ENCODE measurements around the gene DIP2C. TPM values are rescaled to one million over a fixed set of nuclear protein-coding genes. Genes with fewer than 3 reads are reported as not detected.

The DIP2C gene
- total RNA-seq, 2 donors from 2014 or later, result 13.0 to 13.7 TPM

DNA sequence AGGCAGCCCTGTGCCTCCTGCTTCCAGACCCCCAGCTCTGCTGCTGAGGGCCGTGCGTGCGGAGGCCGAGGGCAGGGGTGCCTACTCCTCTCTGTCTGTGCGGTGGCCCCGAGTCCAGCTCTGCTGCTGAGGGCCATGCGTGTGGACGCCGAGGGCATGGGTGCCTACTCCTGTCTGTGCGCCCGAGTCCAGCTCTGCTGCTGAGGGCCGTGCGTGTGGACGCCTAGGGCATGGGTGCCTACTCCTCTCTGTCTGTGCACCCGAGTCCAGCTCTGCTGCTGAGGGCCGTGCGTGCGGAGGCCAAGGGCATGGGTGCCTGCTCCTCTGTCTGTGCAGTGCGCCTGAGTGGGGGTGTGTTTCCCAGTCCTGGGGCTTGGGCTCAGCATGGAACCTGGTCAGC, 411.5 kb downstream of the DIP2C start:
- Mint-ChIP-seq H3K36me3 (ENCODE audit: low read depth) (peaks cover 27% of the 10 kb centered on the region), H3K9me3 (no peaks in the 10 kb centered on the region), H3K4me3 (no peak overlapping the region), H3K27ac (no peak overlapping the region), H3K4me1 (no peaks in the 10 kb centered on the region), H3K27me3 (ENCODE audit: insufficient read depth) (no peaks in the 10 kb centered on the region)
- TF ChIP-seq, protein P1, sequence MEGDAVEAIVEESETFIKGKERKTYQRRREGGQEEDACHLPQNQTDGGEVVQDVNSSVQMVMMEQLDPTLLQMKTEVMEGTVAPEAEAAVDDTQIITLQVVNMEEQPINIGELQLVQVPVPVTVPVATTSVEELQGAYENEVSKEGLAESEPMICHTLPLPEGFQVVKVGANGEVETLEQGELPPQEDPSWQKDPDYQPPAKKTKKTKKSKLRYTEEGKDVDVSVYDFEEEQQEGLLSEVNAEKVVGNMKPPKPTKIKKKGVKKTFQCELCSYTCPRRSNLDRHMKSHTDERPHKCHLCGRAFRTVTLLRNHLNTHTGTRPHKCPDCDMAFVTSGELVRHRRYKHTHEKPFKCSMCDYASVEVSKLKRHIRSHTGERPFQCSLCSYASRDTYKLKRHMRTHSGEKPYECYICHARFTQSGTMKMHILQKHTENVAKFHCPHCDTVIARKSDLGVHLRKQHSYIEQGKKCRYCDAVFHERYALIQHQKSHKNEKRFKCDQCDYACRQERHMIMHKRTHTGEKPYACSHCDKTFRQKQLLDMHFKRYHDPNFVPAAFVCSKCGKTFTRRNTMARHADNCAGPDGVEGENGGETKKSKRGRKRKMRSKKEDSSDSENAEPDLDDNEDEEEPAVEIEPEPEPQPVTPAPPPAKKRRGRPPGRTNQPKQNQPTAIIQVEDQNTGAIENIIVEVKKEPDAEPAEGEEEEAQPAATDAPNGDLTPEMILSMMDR (conservative IDR thresholded peaks at IDR 0.05), result no peak
- 95 to 98% methylated on average over 17 to 19 of the region's 19 CpGs for WGBS, 2 experiments (ENCODE audit: insufficient coverage in 1 of 2, insufficient read length in 1 of 2)
- H3K36me3 ChIP-seq (ENCODE audit: control insufficient read depth, insufficient read depth, low read length), result peaks cover 30% of the 10 kb centered on the region
- H3K4me3 ChIP-seq (ENCODE audit: low read length), result no peak overlapping the region
- H3K27me3 ChIP-seq (ENCODE audit: control insufficient read depth, insufficient read depth, low read length, poor library complexity, severe bottlenecking), result no peaks in the 10 kb centered on the region
- DNase-seq, result no peak
- H3K9me3 ChIP-seq (ENCODE audit: control insufficient read depth, low read length), result no peaks in the 10 kb centered on the region
- no peak overlapping the region for H3K9ac ChIP-seq (ENCODE audit: extremely low read depth, low read length, poor library complexity, severe bottlenecking)
- no peaks in the 10 kb centered on the region for H3K4me1 ChIP-seq (ENCODE audit: control insufficient read depth, insufficient read depth, low read length)
- H3K27ac ChIP-seq (ENCODE audit: low read depth, low read length), result no peak overlapping the region

DNA sequence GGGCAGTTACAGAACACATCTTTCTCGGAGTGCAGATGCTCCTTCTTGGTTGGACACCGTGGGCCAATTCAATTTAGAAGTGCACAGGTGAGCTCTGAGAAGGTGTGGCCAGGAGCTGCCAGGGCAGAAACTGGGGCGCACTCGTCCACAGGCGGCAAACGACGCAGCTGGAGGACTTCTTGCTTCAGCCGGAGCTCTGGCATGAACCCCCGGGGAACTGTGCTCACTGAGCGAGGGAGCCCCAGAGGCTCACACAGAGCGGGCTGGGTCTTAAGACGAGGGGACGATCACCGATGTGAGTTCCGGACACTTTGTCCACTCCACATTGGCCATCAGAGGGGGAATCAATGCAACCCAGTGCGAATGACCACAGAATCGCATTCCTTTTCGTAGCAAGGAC, 413.8 kb downstream of the DIP2C start:
- TF ChIP-seq, protein P1 (conservative IDR thresholded peaks at IDR 0.05), result no peak
- H3K27ac Mint-ChIP-seq, result no peak overlapping the region

DNA sequence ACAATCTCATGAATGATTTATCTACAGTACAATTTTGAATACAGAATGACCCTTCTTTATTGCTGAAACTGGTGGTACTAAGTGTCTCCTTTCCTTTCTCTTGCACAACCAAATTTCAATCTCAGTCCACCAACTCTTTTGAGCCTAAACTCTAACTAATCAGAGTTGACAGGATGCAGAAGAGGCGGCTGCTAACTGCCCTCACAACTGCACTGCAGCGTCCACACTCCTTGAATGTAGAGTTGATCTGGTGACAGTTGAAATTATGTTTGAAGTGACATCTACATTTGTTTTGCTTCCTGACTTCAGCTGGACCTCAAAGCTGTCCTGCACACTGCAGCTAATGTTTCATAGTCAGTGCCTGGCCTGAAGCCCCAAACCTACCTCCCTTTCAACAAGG, 414.6 kb downstream of the DIP2C start:
- peak overlapping the region; percentile 15 for H3K27ac Mint-ChIP-seq
- DNase-seq, result peak; percentile 12
- TF ChIP-seq, protein P1 (conservative IDR thresholded peaks at IDR 0.05), result no peak
- H3K27me3 Mint-ChIP-seq (ENCODE audit: insufficient read depth), result no peaks in the 10 kb centered on the region
- Histone ChIP-seq H3K4me3 (ENCODE audit: low read length) (no peak overlapping the region), H3K4me1 (ENCODE audit: control insufficient read depth, insufficient read depth, low read length) (no peaks in the 10 kb centered on the region), H3K9ac (ENCODE audit: extremely low read depth, low read length, poor library complexity, severe bottlenecking) (no peak overlapping the region), H3K9me3 (ENCODE audit: control insufficient read depth, low read length) (no peaks in the 10 kb centered on the region), H3K27me3 (ENCODE audit: control insufficient read depth, insufficient read depth, low read length, poor library complexity, severe bottlenecking) (no peaks in the 10 kb centered on the region), H3K36me3 (ENCODE audit: control insufficient read depth, insufficient read depth, low read length) (peaks cover 6% of the 10 kb centered on the region), H3K27ac (ENCODE audit: low read depth, low read length) (no peak overlapping the region)
- 95% methylated on average over 2 of the region's 2 CpGs; no CpG with 5 or more reads in 1 of the 2 experiments for WGBS, 2 experiments (ENCODE audit: insufficient coverage in 1 of 2, insufficient read length in 1 of 2)
- no peak overlapping the region for H3K4me3 Mint-ChIP-seq
- no peaks in the 10 kb centered on the region for H3K9me3 Mint-ChIP-seq
- no peaks in the 10 kb centered on the region for H3K4me1 Mint-ChIP-seq
- peaks cover 14% of the 10 kb centered on the region for H3K36me3 Mint-ChIP-seq (ENCODE audit: low read depth)

More for the DNA sequence above, 413.8 kb downstream of the DIP2C start:
- WGBS, 2 experiments (ENCODE audit: insufficient coverage in 1 of 2, insufficient read length in 1 of 2), result 94 to 95% methylated on average over 14 to 18 of the region's 18 CpGs
- H3K27ac ChIP-seq (ENCODE audit: low read depth, low read length), result no peak overlapping the region
- DNase-seq, result peak; percentile 32
- no peaks in the 10 kb centered on the region for H3K9me3 ChIP-seq (ENCODE audit: control insufficient read depth, low read length)
- Mint-ChIP-seq H3K4me3 (no peak overlapping the region), H3K9me3 (no peaks in the 10 kb centered on the region), H3K36me3 (ENCODE audit: low read depth) (peaks cover 18% of the 10 kb centered on the region), H3K27me3 (ENCODE audit: insufficient read depth) (no peaks in the 10 kb centered on the region), H3K4me1 (no peaks in the 10 kb centered on the region)
- H3K27me3 ChIP-seq (ENCODE audit: control insufficient read depth, insufficient read depth, low read length, poor library complexity, severe bottlenecking), result no peaks in the 10 kb centered on the region
- no peaks in the 10 kb centered on the region for H3K4me1 ChIP-seq (ENCODE audit: control insufficient read depth, insufficient read depth, low read length)
- H3K9ac ChIP-seq (ENCODE audit: extremely low read depth, low read length, poor library complexity, severe bottlenecking), result no peak overlapping the region
- peaks cover 15% of the 10 kb centered on the region for H3K36me3 ChIP-seq (ENCODE audit: control insufficient read depth, insufficient read depth, low read length)
- H3K4me3 ChIP-seq (ENCODE audit: low read length), result no peak overlapping the region
